CD4-positive, alpha-beta T cell treated with Interleukin-6 at 100 ng/mL for 8 hours (primary cell): ENCODE measurements around the gene KCNG3.

ENCODE experiments used
- DNase-seq: peaks from one replicate; pipeline ENCODE4 v3.0.0-alpha.2; 2020; ENCODE audit warnings: mixed read lengths, low spot score

KCNG3 gene, protein sequence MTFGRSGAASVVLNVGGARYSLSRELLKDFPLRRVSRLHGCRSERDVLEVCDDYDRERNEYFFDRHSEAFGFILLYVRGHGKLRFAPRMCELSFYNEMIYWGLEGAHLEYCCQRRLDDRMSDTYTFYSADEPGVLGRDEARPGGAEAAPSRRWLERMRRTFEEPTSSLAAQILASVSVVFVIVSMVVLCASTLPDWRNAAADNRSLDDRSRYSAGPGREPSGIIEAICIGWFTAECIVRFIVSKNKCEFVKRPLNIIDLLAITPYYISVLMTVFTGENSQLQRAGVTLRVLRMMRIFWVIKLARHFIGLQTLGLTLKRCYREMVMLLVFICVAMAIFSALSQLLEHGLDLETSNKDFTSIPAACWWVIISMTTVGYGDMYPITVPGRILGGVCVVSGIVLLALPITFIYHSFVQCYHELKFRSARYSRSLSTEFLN

DNA sequence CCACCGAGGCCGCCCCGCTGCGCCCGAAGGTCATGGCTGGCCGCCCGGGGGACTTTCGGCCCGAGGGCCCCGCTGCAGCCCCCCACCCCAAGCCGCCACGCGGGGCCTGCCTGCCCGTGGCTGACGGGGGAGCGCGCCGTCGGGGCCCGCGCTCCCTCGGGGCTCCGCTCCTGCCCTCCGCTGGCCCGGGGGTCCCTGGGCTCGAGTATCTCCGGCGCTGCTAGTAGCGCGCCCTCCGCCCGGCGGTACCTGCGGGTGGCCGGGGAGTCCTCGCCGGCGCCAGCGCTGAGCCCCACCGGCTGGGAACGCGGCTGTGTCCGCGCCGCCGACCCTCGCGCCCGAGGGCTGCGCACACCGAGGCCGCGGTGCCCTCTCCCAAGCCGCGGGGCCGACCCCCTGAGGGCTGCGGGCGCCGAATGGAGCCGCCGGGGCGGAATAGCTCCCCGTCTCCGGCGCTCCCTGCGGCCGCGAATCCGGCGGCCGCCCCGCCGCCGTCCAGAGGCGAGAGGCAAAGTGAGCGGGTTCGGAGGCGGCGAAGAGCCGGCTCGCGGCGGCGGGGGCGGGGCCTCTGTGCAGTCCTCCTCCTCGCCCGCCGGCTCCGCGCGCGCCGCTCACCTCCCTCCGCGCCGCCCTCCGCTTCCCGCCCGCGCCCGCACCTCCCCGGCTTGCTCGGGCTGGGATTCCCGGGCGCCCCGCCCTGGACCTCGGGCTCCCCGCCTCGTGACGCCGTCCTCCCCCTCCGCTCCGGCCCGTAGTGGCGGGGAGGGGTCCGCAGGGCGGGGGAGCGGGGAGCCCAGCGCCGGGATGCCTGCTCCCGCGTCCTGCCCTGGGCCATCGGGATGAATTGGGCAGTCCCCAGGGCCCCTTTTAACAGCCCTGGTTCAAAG, at the start of gene KCNG3:
Gene KCNG3, minus strand, starts transcription at position 515 of the 887 bp plus-strand sequence. Its CDS starts 481 bp downstream, at position 34.
- peak; percentile 55 for DNase-seq

DNA sequence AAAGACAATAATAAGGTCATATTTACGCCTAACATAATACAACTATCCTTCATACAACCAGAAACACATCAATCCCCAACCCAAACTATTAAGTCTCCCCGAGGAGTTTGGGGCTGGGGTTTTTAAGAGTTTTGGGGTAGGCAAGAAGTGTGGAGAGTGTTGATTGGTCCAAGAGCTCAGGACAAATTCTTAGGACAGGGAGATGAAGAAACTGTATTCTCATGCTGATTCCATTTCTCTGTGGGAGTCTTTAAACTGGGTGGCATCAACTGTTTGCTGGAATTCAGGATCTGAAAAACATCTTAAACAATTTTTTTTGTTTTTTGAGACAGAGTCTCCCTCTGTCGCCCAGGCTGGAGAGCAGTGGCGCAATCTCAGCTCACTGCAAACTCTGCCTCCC, 49.1 kb upstream of the KCNG3 start:
- DNase-seq: no peak

DNA sequence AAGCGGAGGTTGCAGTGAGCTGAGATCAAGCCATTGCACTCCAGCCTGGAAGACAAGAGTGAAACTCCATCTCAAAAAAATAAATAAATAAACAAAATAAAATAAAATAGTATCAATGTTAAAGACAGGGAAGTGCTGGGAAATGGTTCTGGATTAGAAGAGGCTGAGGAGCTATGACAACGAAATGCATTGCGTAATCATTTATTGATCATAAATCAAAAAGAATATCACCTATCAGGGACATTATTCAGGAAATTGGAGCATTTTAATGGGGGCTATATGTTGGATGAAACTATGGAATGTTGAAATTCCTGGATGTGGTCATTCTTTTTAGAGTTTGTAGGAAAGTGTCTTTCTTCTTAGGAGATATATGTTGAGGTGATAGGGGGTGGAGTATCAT, 43.7 kb upstream of the KCNG3 start:
- no peak for DNase-seq

DNA sequence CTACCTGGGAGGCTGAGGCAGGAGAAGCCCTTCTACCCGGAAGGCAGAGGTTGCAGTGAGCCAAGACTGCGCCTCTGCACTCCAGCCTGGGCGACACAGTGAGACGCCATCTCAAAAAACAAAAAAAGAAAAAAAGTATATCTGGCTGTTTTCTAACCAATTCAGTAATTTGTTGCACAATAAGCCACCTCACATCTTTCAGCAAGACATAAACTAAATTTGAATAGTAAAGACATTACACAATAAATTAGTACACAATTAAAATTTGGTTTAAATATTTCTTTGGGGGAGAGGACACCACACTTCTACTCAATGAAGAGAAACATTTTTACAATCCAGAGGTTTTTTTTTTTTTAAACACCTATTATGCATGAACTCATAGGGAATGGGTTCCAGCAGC, 38.6 kb upstream of the KCNG3 start:
- no peak for DNase-seq

DNA sequence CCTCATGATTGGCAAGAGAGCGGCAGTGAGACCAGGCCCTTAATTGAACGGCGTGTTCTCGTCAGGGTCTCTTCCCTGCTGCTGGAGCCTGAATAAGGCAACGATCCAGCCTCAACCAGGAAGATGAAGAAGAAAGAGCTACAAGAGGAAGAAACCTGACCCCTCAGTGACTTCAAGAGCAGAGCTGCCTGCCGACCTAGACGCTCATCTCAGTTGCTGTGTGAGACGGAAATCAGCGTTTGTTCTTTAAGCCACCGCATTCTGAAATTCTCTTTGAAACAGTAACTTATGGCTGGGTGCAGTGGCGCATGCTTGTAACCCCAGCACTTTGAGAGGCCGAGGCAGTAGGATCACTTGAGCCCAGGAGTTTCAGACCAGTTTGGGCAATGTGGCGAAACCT, 29.6 kb upstream of the KCNG3 start:
- peak; percentile 17 for DNase-seq

DNA sequence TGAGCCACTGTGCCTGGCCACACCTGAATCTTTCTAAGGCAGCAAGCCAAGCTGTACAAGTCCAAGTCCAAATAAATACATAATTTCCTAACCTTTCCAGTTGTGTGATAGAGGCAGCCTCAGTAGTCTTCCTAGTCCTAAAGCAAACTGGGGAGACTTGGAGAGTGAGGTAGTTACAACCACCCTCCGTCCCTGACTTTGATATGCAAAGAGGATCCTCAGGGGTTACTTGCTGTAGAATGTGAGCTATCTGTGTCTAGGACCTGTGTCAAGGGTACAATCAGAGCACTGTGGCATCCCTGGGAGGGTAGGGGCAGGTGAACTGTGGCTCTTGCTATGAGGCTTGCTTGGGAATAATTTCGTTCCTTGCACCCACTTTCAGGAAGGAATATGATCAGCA, 28.3 kb upstream of the KCNG3 start:
- DNase-seq: no peak

DNA sequence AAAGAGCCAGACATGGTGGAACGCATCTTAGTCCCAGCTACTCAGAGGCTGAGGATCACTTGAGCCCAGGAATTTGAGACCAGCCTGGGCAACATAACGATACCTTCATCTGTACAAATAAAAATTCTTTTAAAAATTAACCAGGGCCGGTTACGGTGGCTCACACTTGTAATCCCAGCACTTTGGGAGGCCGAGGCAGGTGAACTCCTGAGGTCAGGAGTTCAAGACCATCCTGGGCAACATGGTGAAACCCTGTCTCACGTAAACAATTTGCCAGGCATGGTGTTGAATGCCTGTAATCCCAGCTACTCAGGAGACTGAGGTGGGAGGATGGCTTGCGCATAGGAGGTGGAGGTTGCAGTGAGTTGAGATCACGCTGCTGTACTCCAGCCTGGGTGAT, 25.8 kb upstream of the KCNG3 start:
- DNase-seq: no peak

DNA sequence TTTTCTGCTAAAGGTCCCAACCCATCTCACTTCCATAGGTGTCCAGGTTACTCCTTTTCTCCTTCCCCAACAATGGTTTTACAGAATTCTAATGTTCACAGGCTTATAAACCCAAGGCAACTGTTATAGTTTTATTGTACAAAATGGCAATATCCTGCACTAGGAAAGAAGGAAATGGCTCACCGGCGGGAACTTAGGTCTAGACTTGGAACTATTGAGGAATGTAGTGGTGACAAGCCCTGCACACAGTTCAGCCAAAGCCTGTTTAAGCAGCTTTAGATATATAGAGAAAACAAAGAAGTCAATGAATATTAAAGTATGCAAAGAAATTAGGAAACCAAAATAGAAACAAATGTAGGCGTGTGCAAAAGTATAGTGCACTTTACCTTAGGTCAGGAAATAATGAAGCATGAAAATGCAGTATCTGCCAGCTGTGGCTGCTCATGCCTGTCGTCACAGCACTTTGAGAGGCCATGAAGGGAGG, 22.7 kb upstream of the KCNG3 start:
- no peak for DNase-seq

DNA sequence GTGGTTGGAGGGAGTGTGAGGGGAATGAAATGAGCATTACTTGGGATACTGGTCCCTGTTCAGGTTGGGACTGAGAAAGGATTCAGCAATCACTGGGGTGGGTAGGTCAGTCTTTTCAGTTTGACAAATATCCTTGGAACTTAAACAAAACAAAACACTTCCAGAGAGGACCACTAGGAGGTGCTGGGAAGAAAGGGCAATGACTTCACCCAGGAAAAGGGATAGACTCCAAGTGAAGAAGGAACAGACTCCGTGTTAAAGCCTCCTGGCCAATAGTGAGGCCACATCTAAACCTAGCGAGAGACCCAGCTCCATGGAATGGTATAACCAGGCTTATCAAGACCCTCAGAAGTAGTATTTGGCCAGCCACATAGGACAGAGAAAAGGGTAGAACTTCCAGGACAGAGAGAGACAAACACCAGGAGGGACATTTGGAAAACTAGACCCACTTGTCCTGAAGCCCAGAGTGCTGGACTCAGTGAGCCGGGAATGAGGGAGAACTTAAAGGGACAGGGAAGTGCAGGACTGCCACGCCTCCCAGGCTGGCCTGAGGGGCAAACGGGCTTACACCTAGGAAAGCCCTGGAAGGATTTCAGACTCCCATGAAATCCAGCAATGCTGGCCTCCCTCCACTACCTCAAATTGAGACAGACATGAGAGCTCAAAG, 19.6 kb upstream of the KCNG3 start:
- peak; percentile 3 for DNase-seq

DNA sequence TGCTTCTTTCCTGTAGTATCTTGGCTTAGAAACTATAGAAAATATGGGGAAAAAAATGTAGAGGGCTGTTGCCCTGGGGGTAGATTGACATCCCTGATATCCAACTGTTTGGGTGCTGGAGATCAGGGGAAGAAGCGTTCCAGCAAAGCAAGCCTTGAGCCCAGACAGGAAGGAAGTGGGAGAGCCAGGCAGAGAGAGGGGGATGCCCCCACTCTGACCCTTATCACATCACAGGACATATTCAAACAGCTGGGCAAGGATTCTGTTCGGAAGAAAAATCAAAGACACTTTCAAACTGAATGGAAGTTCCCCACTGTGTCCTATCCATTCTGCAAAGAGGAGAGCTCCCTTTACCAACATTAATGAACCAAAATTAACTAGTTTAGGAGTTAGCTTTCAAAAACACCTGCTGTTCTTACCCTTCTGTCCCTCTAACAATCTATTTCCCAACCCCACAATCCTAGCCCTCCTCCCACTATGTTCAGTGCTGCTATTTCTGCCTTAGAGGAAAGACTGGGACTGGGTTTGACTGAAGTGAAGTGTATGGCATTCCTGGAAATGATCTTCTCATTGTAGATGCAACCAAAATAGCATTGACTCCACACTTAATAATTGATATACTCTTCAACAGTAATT, 16.9 kb upstream of the KCNG3 start:
- no peak for DNase-seq

DNA sequence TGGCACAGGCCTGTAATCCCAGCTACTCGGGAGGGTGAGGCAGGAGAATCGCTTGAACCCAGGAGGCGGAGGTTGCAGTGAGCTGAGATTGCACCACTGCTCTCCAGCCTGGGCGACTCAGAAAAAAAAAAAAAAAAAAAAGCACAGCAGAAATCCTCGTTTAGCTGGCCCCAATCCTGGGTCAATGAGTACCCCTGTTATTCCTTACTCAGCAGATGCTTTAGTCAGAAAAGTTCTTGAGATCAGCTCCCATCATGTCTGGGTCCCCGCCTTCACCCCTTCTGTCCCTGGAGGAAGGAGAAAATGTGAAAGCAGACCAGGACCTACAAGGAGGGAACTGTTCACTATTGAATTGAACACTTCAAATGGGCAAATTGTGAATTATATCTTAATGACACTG, 16.4 kb upstream of the KCNG3 start:
- no peak for DNase-seq

DNA sequence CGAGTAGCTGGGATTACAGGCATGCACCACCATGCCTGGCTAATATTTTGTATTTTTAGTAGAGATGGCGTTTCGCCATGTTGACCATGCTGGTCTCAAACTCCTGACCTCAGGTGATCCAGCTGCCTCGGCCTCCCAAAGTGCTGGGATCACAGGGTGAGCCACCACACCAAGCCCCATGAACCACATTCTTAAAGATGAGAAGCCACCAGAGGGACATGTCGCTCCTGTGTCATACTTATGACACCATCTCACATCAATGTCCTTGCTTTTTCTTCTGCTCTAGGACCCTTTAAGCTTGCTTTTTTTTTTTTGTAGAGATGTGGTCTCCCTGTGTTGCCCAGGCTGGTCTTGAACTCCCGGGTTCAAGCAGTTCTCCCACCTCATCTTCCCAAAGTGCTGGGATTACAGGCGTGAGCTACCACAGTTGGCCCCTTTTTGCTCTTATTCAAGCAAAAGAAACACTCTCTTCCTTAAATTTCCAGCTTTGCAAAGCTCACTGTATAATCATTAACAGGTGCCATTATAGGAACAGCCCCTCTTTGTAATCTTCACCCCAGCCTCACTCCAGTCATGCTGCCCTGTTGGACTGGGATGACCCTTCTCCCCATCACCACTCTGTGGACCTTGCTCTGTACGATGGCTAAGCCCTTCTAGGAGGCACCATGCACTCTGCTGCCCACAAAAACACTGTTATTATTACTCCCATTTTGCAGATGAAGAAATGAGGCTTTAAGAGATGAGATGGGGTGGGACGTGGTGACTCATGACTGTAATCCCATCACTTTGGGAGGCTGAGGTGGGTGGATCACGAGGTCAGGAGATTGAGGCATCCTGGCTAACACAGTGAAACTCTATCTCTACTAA, 10.8 kb upstream of the KCNG3 start:
- DNase-seq: no peak

DNA sequence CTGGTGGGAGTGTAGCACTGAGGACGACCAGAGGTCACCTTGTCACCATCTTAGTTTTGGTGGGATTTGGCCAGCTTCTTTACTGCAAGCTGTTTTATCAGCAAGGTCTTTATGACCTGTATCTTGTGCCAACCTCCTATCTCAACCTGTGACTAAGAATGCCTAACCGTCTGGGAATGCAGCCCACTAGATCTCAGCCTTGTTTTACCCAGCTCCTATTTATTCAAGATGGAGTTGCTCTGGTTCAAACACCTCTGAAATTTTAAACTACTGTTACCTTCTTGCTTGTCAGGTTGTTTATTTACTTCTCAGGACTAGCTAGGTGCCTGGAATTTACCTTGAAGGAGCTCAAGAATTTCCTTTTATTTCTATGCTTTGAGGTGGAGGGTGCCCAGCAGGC, 9.5 kb upstream of the KCNG3 start:
- no peak for DNase-seq

DNA sequence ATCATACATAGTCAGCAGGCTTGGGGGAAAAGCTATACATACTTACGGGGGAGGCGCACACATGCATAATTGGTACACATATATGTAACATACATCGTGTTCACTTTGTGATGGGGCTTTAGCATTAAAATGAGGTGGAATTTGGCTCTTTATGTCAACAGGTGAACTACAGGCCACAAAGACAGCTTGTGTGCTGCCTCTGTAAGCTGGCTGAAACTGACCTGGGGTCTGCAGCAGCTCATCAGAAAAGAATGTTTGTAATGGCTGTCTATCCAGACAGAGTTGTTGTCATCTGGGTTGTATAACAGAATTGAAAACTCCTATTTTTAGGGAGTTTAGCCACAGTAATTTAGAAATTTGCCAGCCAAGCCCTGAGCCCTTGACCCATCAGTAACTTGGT, 4.7 kb upstream of the KCNG3 start:
- DNase-seq: no peak

DNA sequence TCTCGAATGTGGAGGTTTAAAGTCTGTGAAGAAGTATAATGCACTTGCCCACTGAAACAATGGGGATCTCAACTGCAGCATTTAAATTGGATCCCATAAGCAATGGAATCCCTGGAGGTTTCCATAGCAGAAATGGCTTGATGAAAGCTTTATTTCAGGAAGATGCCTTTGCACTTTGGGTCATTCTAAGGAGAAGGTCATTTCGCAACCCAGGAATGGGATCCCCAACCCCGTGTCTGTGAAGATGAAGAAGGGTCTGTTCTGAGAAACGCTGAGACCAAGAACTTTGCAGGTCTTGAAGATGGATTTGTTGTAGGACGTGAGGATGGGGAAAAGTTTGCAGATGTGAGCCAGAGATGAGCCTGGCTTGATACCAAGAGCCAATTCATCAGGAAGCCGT, 1.8 kb upstream of the KCNG3 start:
- no peak for DNase-seq

DNA sequence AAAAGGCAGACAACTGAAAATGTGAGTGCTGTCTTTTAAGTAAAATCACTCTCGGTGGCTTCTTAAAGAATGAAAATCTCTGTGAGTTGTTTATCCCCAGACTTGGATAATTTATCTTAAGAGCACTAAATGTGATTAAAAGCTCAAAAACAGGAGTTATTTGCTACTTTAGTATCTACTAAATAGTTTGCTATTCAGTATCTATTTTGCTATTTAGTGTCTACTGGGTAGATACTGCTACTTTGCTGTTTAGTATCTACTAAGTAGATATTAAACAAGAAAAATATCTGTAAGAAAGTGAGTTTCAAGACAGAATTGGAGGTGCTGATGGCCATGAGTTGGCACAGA, 1.4 kb upstream of the KCNG3 start:
- no peak for DNase-seq

DNA sequence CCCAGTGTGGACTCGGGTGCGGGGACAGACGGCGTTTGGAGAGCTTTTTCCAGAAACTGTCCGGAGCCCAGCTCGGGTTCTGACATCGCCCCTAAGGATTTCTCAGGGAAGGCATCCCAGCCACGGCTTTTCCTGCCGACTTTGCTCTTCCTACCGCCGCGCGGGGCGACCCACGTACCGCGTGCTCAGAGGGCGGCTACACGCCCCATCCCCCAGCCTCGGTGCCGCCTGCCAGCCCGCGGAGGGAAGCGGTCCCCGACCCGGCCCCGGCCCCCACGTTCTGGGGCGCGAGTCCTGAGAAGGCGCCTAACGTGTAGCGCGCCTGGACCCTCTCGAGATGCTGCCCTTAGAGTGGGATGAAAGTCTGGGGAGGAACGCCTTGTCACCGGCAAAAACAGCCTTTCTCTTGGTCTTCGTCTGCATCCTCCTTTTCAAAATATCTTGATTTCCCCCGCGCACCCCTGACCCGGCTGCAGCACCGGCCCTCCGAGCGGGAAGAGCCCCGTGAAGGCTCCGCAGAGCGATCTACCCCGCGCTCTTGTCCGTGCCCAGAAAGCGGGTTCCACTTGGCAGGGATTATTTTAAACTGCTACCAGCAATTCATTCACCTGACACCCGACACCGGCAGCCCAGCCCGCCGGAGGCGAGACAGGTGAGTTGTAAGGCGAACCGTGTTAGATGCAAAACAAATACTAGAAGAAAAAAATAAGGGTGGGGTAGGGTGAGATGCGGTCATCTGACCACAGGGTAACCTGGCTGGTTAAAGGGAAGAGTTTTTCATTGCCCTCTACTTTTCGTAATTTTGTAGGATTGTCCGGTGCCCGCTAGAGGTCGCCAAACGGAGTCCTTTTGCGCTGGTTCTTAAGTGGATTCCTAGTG, 812 bp upstream of the KCNG3 start:
- DNase-seq: peak; percentile 68

DNA sequence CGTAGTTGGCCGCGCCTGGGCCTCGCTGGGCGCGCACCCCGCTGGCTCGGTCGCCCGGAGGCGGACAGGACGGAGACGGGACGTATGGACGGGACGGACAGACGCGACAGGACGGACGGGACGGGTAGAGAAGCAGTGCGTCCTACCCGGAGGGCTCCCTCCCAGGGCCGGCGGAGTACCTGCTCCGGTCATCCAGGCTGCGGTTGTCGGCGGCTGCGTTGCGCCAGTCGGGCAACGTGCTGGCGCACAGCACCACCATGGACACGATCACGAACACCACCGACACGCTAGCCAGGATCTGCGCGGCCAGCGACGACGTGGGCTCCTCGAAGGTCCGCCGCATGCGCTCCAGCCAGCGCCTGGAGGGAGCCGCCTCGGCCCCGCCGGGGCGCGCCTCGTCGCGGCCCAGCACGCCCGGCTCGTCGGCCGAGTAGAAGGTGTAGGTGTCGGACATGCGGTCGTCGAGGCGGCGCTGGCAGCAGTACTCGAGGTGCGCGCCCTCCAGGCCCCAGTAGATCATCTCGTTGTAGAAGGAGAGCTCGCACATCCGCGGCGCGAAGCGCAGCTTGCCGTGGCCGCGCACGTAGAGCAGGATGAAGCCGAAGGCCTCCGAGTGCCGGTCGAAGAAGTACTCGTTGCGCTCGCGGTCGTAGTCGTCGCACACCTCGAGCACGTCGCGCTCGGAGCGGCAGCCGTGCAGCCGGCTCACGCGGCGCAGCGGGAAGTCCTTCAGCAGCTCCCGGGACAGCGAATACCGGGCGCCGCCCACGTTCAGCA, 903 bp downstream of the KCNG3 start:
- DNase-seq: peak; percentile 15

DNA sequence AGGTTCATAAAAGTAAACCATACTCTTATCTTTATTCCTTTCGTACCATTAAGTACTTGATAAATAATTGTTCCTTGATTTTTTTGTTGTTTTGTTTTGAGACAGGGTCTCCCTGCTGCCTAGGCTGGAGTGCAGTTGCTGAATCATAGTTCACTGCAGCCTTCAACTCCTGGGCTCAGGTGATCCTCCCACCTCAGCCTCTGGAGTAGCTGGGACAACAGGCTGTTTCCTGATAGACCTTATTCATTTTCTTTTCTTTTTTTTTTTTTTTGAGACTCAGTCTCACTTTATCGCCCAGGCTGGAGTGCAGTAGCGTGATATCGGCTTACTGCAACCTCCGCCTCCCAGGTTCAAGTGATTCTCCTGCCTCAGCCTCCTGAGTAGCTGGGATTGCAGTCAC, 5.5 kb downstream of the KCNG3 start:
- no peak for DNase-seq
